Sigmoid colon (tissue), 4 donors: ENCODE results near the gene CPSF4L.

ENCODE experiments used
- EP300 ChIP-seq, 4 donors: sonication (generic); formaldehyde crosslinking; IDR thresholded peaks; one replicate each; pipeline ENCODE4 v1.6.1; 2017; ENCODE audit warnings: antibody characterized with exemption in 4 of 4
- TF ChIP-seq, protein P1 (sequence below), 4 experiments: fragments of 450-650 bp in 3 of 4; fragments of 200-600 bp in 1 of 4; IDR thresholded peaks; one replicate each; pipeline ENCODE4 v1.5.1; 2016 to 2019; ENCODE audit warnings: antibody characterized with exemption in 4 of 4, mild to moderate bottlenecking in 3 of 4, moderate library complexity in 2 of 4

- TF ChIP-seq, protein P1, sequence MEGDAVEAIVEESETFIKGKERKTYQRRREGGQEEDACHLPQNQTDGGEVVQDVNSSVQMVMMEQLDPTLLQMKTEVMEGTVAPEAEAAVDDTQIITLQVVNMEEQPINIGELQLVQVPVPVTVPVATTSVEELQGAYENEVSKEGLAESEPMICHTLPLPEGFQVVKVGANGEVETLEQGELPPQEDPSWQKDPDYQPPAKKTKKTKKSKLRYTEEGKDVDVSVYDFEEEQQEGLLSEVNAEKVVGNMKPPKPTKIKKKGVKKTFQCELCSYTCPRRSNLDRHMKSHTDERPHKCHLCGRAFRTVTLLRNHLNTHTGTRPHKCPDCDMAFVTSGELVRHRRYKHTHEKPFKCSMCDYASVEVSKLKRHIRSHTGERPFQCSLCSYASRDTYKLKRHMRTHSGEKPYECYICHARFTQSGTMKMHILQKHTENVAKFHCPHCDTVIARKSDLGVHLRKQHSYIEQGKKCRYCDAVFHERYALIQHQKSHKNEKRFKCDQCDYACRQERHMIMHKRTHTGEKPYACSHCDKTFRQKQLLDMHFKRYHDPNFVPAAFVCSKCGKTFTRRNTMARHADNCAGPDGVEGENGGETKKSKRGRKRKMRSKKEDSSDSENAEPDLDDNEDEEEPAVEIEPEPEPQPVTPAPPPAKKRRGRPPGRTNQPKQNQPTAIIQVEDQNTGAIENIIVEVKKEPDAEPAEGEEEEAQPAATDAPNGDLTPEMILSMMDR (IDR thresholded peaks at IDR 0.05) = no peak
- no peak for TF ChIP-seq EP300 (IDR thresholded peaks at IDR 0.05)
These were observed 46.8 kb downstream of the CPSF4L start for GRCh38 chr17:73214851-73215250.
